GM08714 (cell line): ENCODE results near the gene CAPZA2.

Experiments
- H3K4me3 ChIP-seq: fragments of 200-500 bp; sonication (Bioruptor generic); 2 replicates; pipeline ENCODE4 v1.5.1; 2014; ENCODE audit warnings: mild to moderate bottlenecking, low read length, inconsistent platforms
- ZNF274 ChIP-seq: IDR thresholded peaks from 2 replicates; pipeline ENCODE4 v1.6.1; 2012; ENCODE audit warnings: mild to moderate bottlenecking, low read depth, low read length

CAPZA2 gene

GRCh38 chr7:116840256-116840655 is 22.1 kb upstream of the CAPZA2 start:
- H3K4me3 ChIP-seq: no peak overlapping the region
- TF ChIP-seq ZNF274: no peak

- H3K4me3 ChIP-seq: no peak overlapping the region
- no peak for TF ChIP-seq ZNF274
Measured at GRCh38 chr7:116842371-116842770, 20.0 kb upstream of the CAPZA2 start.

GRCh38 chr7:116843378-116843777 is 19.0 kb upstream of the CAPZA2 start:
- H3K4me3 ChIP-seq: no peak overlapping the region
- TF ChIP-seq ZNF274: no peak

GRCh38 chr7:116851175-116851574 is 11.2 kb upstream of the CAPZA2 start:
- no peak overlapping the region for H3K4me3 ChIP-seq
- TF ChIP-seq ZNF274: no peak

GRCh38 chr7:116851671-116852070 is 10.7 kb upstream of the CAPZA2 start:
- H3K4me3 ChIP-seq: no peak overlapping the region
- no peak for TF ChIP-seq ZNF274

GRCh38 chr7:116854132-116854531 is 8.3 kb upstream of the CAPZA2 start:
- no peak overlapping the region for H3K4me3 ChIP-seq
- TF ChIP-seq ZNF274: no peak

- no peak for TF ChIP-seq ZNF274
- H3K4me3 ChIP-seq: no peak overlapping the region
Measured at GRCh38 chr7:116857052-116857451, 5.3 kb upstream of the CAPZA2 start.

- H3K4me3 ChIP-seq: no peak overlapping the region
- TF ChIP-seq ZNF274: no peak
Measured at GRCh38 chr7:116859323-116859722, 3.1 kb upstream of the CAPZA2 start.

GRCh38 chr7:116861717-116862116 is 670 bp upstream of the CAPZA2 start:
- no peak overlapping the region for H3K4me3 ChIP-seq
- no peak for TF ChIP-seq ZNF274

GRCh38 chr7:116862951-116863670 is 724 bp downstream of the CAPZA2 start:
- TF ChIP-seq ZNF274: no peak
- peak overlapping the region; percentile 95 for H3K4me3 ChIP-seq

GRCh38 chr7:116863936-116864500 is 1.6 kb downstream of the CAPZA2 start:
- TF ChIP-seq ZNF274: no peak
- H3K4me3 ChIP-seq: peak overlapping the region; percentile 95

- no peak overlapping the region for H3K4me3 ChIP-seq
- TF ChIP-seq ZNF274: no peak
Measured at GRCh38 chr7:116871061-116871700, 8.8 kb downstream of the CAPZA2 start.

GRCh38 chr7:116872026-116872425 is 9.6 kb downstream of the CAPZA2 start:
- H3K4me3 ChIP-seq: no peak overlapping the region

GRCh38 chr7:116873619-116874018 is 11.2 kb downstream of the CAPZA2 start:
- no peak overlapping the region for H3K4me3 ChIP-seq
- TF ChIP-seq ZNF274: no peak

More at GRCh38 chr7:116872026-116872425, 9.6 kb downstream of the CAPZA2 start:
- no peak for TF ChIP-seq ZNF274
